KMS-11 (cell line): ENCODE measurements around the gene PGM2.

Source experiments
- H2AFZ ChIP-seq: fragments of 200-600 bp; sonication (generic); 2 replicates; pipeline ENCODE4 v1.6.1; 2016; ENCODE audit warnings: antibody characterized with exemption, mixed run types, low read depth
- H3K27ac ChIP-seq: fragments of 200-600 bp; sonication (generic); 2 replicates; pipeline ENCODE4 v1.6.1; 2016; ENCODE audit warnings: mild to moderate bottlenecking, mixed run types
- H3K27me3 ChIP-seq: fragments of 200-600 bp; sonication (generic); 2 replicates; pipeline ENCODE4 v1.6.1; 2017; ENCODE audit warnings: mild to moderate bottlenecking, low read depth, mixed run types, moderate library complexity; ENCODE audit not compliant: insufficient read depth
- H3K36me3 ChIP-seq: fragments of 200-600 bp; sonication (generic); 2 replicates; pipeline ENCODE4 v1.6.1; 2017; ENCODE audit warnings: mild to moderate bottlenecking, mixed run types; ENCODE audit not compliant: insufficient read depth
- H3K4me1 ChIP-seq: fragments of 200-600 bp; sonication (generic); 2 replicates; pipeline ENCODE4 v1.6.1; 2016; ENCODE audit warnings: mild to moderate bottlenecking, low read depth, mixed run types; ENCODE audit not compliant: poor library complexity, severe bottlenecking
- H3K4me2 ChIP-seq: fragments of 200-600 bp; sonication (generic); 2 replicates; pipeline ENCODE4 v1.7.0; 2016; ENCODE audit warnings: mild to moderate bottlenecking, mixed run types
- H3K4me3 ChIP-seq: fragments of 200-600 bp; sonication (generic); IDR thresholded peaks from 2 replicates; pipeline ENCODE4 v1.6.1; 2017; ENCODE audit warnings: low read depth, low read length, mixed read lengths; ENCODE audit not compliant: insufficient read depth
- H3K79me2 ChIP-seq: fragments of 200-600 bp; sonication (generic); 2 replicates; pipeline ENCODE4 v1.6.1; 2016; ENCODE audit warnings: low read depth, mixed run types; ENCODE audit not compliant: insufficient read depth
- H3K9ac ChIP-seq: fragments of 200-600 bp; sonication (generic); 2 replicates; pipeline ENCODE4 v1.6.1; 2016; ENCODE audit warnings: mild to moderate bottlenecking, mixed run types
- H4K20me1 ChIP-seq: fragments of 200-600 bp; sonication (generic); 2 replicates; pipeline ENCODE4 v1.6.1; 2016; ENCODE audit warnings: mild to moderate bottlenecking, mixed run types; ENCODE audit not compliant: insufficient read depth
- CTCF ChIP-seq: fragments of 200-600 bp; sonication (generic); conservative IDR thresholded peaks from 2 replicates; pipeline ENCODE4 v1.6.1; 2017; ENCODE audit warnings: low read depth, mild to moderate bottlenecking, antibody characterized with exemption, low read length, moderate library complexity, mixed read lengths

PGM2 gene

GRCh38 chr4:37884855-37885487 lies 58.5 kb downstream of the PGM2 start:
- no peaks in the 10 kb centered on the region for H3K27me3 ChIP-seq
- no peak overlapping the region for H3K9ac ChIP-seq
- no peaks in the 10 kb centered on the region for H3K4me1 ChIP-seq
- H4K20me1 ChIP-seq: no peaks in the 10 kb centered on the region
- H3K4me3 ChIP-seq: no peak overlapping the region
- H3K4me2 ChIP-seq: no peak overlapping the region
- TF ChIP-seq CTCF: no peak
- no peaks in the 10 kb centered on the region for H3K36me3 ChIP-seq
- H3K27ac ChIP-seq: no peak overlapping the region
- no peaks in the 10 kb centered on the region for H3K79me2 ChIP-seq
- H2AFZ ChIP-seq: no peak overlapping the region

- Histone ChIP-seq H3K27me3 (no peaks in the 10 kb centered on the region), H3K4me2 (no peak overlapping the region), H2AFZ (no peak overlapping the region), H3K4me3 (no peak overlapping the region), H3K36me3 (no peaks in the 10 kb centered on the region), H3K79me2 (no peaks in the 10 kb centered on the region), H3K4me1 (no peaks in the 10 kb centered on the region), H3K9ac (no peak overlapping the region), H4K20me1 (no peaks in the 10 kb centered on the region), H3K27ac (no peak overlapping the region)
- no peak for TF ChIP-seq CTCF
These were observed 59.0 kb downstream of the PGM2 start for GRCh38 chr4:37885496-37885895.

GRCh38 chr4:37889849-37890800 lies 63.6 kb downstream of the PGM2 start:
- H3K27ac ChIP-seq: no peak overlapping the region
- H3K4me1 ChIP-seq: peaks cover 15% of the 10 kb centered on the region
- no peak overlapping the region for H3K4me3 ChIP-seq
- H3K36me3 ChIP-seq: no peaks in the 10 kb centered on the region
- H3K27me3 ChIP-seq: no peaks in the 10 kb centered on the region
- peak overlapping the region; percentile 56; the same call in 1 of the 2 replicates for H3K9ac ChIP-seq
- TF ChIP-seq CTCF: no peak
- peak overlapping the region; percentile 47; the same call in 1 of the 2 replicates for H2AFZ ChIP-seq
- H3K79me2 ChIP-seq: no peaks in the 10 kb centered on the region
- no peaks in the 10 kb centered on the region for H4K20me1 ChIP-seq
- H3K4me2 ChIP-seq: peak overlapping the region; percentile 33; the same call in 1 of the 2 replicates

- Histone ChIP-seq H2AFZ (peak within 1 kb of the TSS; percentile 47), H3K27me3 (no peaks in the 10 kb centered on the region), H3K4me1 (peaks cover 15% of the 10 kb centered on the region), H3K4me3 (no peak within 1 kb of the TSS), H3K9ac (peak within 1 kb of the TSS; percentile 56; the same call in 1 of the 2 replicates), H4K20me1 (no peaks in the 10 kb centered on the region), H3K4me2 (peak within 1 kb of the TSS; percentile 58; the same call in 1 of the 2 replicates), H3K27ac (peak within 1 kb of the TSS; percentile 49), H3K36me3 (no peaks in the 10 kb centered on the region), H3K79me2 (no peaks in the 10 kb centered on the region)
- TF ChIP-seq CTCF: no peak
These were observed 64.3 kb downstream of the PGM2 start, which contains the start of gene TBC1D1 for GRCh38 chr4:37890801-37891259. Gene TBC1D1 (plus strand): TSS chr4:37891084. CDS start chr4:37902096, 11,012 bp downstream.
